ENCODE data around the gene CDK11B.
"Not testable (repeated sequence)": the region's sequence is repeated elsewhere in the genome, so short reads cannot be mapped to it uniquely, and the experiment has no call there.

The CDK11B gene

GRCh38 chr1:1646326-1646725, 12.5 kb downstream of the CDK11B start:
- H3K4me3 ChIP-seq (replicated peaks in 1 of 2; ENCODE audit: low read depth in 2 of 2, low read length in 2 of 2); DNase-seq (ENCODE audit: low read depth in 2 of 2): not testable (repeated sequence)

GRCh38 chr1:1640711-1641461, 17.9 kb downstream of the CDK11B start:
- not testable (repeated sequence) for DNase-seq (ENCODE audit: low read depth in 2 of 2)

GRCh38 chr1:1640081-1640480, 18.7 kb downstream of the CDK11B start:
- not testable (repeated sequence) for H3K4me3 ChIP-seq (replicated peaks in 1 of 2; ENCODE audit: low read depth in 2 of 2, low read length in 2 of 2); DNase-seq (ENCODE audit: low read depth in 2 of 2)

More at GRCh38 chr1:1640711-1641461, 17.9 kb downstream of the CDK11B start:
- not testable (repeated sequence) for H3K4me3 ChIP-seq (replicated peaks in 1 of 2; ENCODE audit: low read depth in 2 of 2, low read length in 2 of 2)

- not testable (repeated sequence) for DNase-seq (ENCODE audit: low read depth in 2 of 2); H3K4me3 ChIP-seq (replicated peaks in 1 of 2; ENCODE audit: low read depth in 2 of 2, low read length in 2 of 2)
Observed at GRCh38 chr1:1639368-1639767, 19.4 kb downstream of the CDK11B start.

- not testable (repeated sequence) for DNase-seq (ENCODE audit: low read depth in 2 of 2); H3K4me3 ChIP-seq (replicated peaks in 1 of 2; ENCODE audit: low read depth in 2 of 2, low read length in 2 of 2)
Observed at GRCh38 chr1:1638528-1638927, 20.3 kb downstream of the CDK11B start.

- DNase-seq (ENCODE audit: low read depth in 2 of 2); H3K4me3 ChIP-seq (replicated peaks in 1 of 2; ENCODE audit: low read depth in 2 of 2, low read length in 2 of 2): not testable (repeated sequence)
Observed at GRCh38 chr1:1637479-1637875, 21.3 kb downstream of the CDK11B start.

GRCh38 chr1:1636621-1637478, 22.0 kb downstream of the CDK11B start:
- not testable (repeated sequence) for H3K4me3 ChIP-seq (replicated peaks in 1 of 2; ENCODE audit: low read depth in 2 of 2, low read length in 2 of 2)

GRCh38 chr1:1634613-1635012, 24.2 kb downstream of the CDK11B start:
- H3K4me3 ChIP-seq (replicated peaks in 1 of 2; ENCODE audit: low read depth in 2 of 2, low read length in 2 of 2); DNase-seq (ENCODE audit: low read depth in 2 of 2): not testable (repeated sequence)

More at GRCh38 chr1:1636621-1637478, 22.0 kb downstream of the CDK11B start:
- not testable (repeated sequence) for DNase-seq (ENCODE audit: low read depth in 2 of 2)

- not testable (repeated sequence) for H3K4me3 ChIP-seq (replicated peaks in 1 of 2; ENCODE audit: low read depth in 2 of 2, low read length in 2 of 2); DNase-seq (ENCODE audit: low read depth in 2 of 2)
Observed at GRCh38 chr1:1633409-1633808, 25.4 kb downstream of the CDK11B start.

GRCh38 chr1:1631782-1632420, 26.9 kb downstream of the CDK11B start, which contains the start of gene MMP23B:
TSS of gene MMP23B (plus strand) at chr1:1632173. CDS start at chr1:1632219, 46 bp downstream.
- DNase-seq (ENCODE audit: low read depth in 2 of 2): peak in 1 of 2 donors; percentile 34
- H3K4me3 ChIP-seq (replicated peaks in 1 of 2; ENCODE audit: low read depth in 2 of 2, low read length in 2 of 2): no peak within 1 kb of the TSS
- TF ChIP-seq CTCF (IDR thresholded peaks at IDR 0.05; ENCODE audit: low read depth, low read length): no peak

GRCh38 chr1:1630965-1631781, 27.6 kb downstream of the CDK11B start:
- no peak overlapping the region for H3K4me3 ChIP-seq (replicated peaks in 1 of 2; ENCODE audit: low read depth in 2 of 2, low read length in 2 of 2)
- TF ChIP-seq CTCF (IDR thresholded peaks at IDR 0.05; ENCODE audit: low read depth, low read length): no peak
- DNase-seq (ENCODE audit: low read depth in 2 of 2): peak; percentile 23 to 65

Measured in cardiac fibroblast (primary cell).